HG02938 (cell line): Measurements from ENCODE around the gene ZNF516.

Source experiments
- ATAC-seq: cut with Tn5 transposase; IDR thresholded peaks from one replicate; pipeline ENCODE4 v1.9.1; 2021; ENCODE audit warnings: mild to moderate bottlenecking, moderate library complexity; ENCODE audit not compliant: unreplicated experiment

ZNF516 gene

DNA sequence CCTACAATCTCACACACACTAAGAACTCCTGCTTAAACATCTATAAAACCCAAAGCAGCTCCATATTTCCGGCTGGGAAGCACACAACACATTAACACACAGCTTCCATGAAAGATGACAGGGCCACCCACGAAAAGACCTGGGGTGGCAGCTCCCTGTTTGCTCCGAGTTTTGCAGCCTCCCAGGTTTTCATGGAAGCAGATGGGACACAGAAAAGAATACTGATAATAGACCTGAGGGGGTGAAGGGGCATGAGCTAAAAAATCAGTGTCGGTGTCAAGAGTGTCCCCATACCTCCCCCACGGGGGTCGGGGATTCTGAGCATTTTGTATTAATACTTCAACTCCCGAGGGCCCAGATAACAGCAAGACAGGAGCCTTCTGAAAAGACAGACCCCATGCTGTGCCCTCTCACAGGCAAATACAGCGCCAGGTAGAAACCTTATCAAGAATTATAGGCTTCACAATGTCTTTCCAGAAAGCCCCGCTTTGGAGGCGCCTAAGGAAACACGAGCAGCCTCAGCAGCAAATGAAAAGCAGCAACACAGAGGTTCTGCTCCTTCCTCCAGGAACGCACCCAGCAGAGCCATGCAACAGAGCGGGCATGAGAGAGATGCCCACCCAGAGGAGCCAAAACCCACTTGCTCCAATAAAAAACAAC, 50.5 kb downstream of the ZNF516 start:
- no peak for ATAC-seq

DNA sequence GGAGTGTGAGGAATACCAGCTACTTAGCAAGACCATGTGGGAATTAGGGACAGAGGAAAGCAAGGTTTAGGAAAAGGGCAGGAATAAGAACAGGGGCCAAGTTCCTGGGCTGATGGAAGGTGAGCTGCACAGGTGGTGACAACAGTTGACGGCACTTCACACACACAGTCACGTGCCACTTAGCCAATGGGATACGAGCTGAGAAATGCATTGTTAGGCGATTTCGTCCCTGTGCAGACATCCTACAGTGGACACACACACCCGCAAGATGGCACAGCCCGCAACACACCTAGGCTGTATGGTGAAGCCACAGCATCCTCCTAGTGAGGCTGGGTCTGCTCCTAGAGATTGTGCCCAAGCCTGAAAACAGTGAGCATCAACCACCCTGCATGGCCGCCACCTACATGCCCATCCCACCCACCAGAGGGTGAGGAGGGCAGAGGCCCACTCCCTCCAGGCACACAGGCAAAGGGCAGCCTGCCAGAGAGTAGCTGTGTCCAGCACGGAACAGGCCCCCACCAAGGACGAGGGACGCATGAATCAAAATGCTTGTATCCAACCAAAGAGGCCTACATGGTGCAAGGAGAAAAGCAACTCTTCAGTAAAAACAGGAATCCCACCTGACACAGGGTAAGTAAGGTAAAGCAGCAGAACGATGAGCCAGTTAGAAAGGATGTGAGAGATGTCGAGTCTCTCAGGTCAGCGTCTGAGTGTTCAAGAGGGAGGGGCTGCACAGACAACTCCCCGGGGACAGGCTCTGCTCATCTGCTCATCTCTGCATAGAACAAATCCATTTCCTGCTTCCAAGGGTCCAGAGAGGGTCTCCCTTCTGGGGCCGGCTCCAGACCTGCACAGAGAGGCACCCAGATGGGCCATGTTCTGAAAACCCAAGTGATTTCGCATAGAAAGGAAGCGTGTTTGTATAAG, 51.3 kb downstream of the ZNF516 start:
- ATAC-seq: no peak

DNA sequence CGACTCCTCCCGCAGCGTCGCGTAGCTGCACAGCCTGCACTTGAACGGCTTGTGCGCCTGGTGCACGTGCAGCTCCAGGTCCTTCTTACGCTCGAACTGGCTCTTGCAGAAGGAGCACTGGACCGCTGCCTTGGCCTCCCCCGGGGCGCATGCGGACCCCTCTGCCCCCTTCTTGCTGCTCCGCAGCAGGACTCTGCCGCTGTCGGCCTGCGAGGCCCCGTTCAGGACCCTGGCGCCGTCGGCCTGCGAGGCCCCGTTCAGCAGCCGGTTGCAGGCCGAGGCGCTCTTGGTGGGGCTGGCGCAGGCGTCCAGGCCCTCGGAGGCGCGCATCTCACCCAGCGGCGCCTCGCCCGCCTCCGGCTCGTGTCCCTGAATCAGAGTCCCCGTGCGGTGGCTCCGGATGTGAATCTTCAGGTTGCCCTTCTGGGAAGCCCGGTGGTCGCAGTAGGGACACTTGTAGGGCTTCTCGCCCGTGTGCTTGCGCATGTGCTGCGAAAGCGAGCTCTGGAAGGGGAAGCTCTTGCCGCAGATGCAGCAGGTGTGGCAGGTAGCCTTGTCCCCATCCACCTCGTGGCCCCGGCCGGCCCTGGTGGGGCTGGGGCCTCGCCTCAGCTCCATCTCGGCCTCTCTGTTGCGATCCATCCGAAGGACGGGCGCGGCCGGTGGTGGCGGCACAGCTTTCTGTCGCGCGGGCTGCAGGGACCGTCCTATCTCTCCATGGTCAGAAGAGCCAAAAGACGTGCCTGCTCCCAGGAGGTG, 52.5 kb downstream of the ZNF516 start:
- ATAC-seq: no peak

DNA sequence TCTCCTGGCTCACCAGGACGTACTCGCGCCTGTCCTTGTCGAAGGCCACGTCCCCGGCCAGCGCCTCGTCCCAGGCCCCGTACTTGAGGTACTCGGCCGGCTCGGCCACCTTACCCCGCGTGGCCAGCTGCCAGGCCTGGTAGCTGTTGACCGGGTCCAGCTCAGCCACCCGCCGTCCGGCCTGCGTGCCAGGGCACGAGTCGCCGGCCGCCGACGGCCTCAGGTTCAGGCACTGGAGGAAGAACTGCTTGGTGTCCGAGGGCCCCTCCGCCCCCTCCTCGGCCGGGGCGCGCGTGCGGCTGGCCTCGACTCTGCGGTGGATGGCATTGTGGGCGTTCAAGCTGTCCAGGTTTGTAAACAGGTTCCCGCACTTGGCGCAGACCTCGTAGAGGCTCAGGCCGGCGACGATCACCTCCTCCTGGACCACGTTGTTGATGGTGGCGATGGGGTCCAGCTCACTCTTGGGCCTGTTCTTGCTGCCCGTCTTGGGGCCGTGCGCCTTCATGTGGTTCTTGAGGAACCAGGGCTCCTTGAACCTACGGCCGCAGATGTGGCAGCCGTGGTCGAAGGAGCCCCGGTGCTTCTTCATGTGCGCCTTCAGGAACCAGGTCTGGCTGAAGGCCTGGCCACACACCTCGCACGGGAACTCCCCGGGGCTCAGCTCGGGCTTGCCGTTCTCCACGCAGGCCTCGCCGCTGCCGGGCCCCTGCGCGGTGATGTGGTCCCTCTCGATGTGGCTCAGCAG, 53.2 kb downstream of the ZNF516 start:
- no peak for ATAC-seq

DNA sequence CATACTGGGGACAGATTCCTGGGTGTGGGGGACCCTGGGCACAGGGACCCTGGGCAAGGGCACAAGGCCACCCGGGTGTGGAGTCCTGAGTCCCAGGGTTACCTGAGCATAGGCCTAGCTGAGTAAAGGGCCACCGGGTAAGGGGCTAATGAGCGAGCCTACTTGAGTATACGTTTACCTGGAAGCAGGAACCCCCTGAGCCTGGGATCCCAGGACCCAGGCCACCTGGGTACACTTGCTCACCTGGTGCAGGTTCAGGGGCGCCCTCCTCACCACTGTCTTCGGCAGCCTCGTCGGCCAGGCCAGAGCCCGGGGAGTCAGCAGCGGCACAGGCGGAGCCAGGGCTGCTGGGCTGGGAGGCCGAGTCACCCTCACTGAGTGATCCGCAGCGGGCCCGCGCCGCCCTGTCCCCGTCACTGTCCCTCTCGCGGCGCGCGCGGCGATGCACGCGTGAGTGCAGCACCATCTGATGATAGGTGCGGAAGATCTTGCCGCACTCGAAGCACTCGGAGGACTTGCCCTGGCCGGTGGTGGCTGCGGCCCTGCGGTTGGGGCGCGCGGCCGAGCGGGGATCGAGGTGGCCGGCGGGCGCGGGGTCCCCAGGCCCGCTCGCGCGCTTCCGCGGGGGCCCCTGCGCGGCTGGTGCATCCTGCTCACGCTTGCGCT, 53.9 kb downstream of the ZNF516 start:
- ATAC-seq: no peak

DNA sequence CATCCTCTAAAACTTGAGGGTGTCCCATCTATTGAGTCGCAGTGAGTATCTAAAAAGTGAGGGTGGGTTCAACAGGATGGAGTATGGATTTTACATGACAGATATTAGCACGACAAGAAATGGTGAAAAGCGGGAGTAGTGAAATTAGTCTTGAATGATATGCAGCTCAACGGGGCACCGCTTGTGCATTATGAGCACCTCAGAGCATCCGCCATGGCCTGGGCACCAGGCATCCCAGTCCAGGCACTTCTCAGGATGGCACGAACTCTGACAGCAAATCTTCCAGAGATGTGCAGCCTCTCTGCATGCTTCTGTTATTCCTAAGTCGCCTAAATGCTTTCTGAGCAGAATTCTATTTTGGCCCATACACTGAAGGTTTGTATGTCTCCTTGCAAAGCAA, 57.1 kb downstream of the ZNF516 start:
- no peak for ATAC-seq

DNA sequence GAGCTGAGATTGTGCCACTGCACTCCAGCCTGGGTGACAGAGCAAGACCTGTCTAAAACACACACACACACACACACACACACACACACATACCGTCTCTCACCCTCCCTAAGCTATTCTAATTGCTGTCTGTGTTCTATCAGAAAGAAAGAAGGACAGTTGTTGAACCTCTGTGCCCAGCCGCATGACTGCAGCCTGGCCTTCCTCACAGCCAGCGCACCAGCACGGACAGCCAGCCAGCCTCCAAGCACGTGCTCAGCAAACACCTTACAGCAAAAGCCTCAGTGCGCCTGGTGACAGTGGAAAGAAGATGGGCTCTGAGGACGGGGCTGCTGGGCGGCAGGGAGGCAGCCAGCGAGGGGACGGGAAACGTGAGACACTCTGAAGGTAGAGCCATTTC, 58.0 kb downstream of the ZNF516 start:
- ATAC-seq: no peak

DNA sequence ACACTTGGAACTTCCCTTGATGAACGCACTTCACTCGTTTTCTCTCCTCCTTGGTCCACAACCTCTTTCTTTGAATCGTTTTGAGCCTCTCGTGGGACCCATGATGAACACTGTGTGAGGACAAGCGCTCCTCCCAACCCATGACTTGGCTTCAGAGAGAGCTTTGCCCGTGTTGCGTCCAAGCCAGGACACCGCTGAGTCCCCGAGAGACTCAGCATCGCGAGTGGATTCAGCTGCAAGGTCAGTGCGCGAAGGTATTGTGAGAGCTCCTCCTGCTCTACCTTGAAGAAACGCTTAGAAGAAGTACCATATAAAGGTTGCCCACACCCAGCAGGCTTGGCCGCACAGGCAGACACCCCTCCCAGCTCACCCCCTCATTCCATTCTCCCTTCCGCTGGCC, 58.7 kb downstream of the ZNF516 start:
- no peak for ATAC-seq

DNA sequence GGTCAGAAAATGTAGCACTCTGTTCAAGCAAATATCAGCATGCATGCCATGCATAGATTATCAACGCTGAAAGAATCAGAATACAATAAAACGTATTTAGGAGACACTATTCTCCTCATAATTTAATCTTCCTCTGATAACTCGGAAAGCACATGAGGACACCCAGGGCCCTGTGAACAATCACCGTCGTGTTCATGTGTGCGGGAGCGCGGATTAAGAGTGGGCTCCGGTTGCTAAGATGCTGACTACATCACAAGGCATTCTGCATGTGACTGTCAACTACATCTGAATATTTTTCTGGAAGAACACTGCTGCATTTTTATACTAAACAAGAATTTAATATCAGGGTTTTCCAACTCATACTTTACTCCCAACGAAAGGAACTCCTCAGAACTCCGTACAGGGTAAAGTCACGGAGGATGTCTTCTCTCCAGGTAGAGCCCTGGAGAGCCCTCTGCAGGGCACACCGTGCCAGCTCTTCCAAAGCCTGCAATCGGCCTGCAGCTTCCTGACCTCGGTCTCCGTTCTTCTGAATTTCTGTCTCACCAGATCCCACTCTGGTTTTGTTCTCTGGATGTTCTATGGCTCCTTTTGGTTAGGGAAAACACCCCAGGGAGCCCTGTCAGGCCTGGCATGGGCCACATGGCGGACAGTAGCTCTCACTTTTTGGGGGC, 59.6 kb downstream of the ZNF516 start:
- ATAC-seq: no peak

DNA sequence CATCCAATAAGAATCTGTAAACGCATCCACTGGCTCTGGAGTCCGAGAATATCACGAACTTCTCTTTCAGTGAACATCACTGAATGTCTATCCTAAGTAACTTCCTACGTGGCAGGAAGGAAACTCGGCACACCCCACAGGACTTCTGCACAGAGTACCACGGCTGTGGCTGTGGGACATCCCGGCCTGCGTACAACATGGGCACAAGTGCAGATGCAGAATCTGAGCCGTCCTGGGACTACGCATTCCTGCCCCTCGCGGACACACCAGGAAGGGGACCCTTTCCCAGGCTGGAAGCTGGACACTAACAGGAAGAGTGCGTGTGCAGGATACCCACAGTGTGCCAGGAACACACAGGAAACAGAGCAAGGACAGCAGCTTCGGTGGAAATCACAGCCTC, 60.6 kb downstream of the ZNF516 start:
- ATAC-seq: no peak

DNA sequence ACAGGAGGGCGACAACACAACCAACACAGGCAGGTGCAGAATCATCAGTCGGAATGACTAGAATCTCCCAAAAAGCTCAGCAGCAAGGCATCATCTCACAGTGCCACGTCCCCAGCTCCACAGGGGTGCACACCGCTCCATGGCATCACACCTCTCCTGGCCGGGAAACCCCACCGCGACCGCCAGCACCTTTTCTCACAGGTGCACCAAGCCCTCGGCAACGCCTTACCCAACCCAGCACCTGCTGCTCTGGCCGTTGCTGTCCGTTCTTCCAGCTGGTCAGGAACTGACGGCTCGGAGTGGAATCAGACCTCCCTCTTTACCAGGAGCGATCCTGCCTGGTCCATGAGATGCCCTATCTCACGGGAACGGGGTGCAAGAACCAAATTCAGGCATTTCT, 61.3 kb downstream of the ZNF516 start:
- ATAC-seq: no peak

DNA sequence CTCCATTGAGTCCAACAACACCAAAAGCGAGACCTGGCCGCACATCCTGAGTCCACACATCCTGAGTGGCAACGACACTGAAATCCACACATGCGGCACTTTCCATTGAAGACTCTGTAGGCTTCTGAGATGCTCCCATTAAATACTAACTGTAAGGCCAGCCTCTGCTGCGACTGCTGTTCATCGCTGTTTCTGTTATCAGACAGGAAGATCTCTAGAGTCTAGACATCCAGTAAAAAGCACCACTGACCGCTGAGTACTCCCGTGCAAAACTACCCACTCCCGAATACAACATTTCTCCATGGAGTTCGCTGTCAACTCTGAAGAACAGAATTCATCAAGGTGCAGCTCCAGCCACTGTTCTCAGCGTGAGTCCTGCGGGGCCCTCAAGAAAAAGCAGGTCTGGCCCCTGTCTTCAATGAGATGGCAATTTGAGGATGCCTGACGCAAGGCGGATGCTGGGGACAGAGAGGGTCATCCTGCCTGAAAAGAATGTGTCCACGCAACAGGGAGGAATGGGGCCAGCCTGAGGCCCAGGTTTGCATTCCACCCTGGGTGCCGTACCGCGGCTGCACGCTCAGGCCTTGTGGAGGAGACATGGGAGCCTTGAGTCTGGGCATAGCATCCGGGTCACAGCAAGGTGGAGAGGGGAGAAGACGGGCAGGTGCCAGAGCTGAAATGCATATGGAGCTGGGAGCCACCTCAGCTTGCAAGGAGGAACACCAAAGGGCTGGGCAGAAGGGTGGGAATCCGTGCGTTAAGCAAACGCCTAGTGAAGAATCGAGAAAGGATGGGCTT, 61.9 kb downstream of the ZNF516 start:
- ATAC-seq: no peak

DNA sequence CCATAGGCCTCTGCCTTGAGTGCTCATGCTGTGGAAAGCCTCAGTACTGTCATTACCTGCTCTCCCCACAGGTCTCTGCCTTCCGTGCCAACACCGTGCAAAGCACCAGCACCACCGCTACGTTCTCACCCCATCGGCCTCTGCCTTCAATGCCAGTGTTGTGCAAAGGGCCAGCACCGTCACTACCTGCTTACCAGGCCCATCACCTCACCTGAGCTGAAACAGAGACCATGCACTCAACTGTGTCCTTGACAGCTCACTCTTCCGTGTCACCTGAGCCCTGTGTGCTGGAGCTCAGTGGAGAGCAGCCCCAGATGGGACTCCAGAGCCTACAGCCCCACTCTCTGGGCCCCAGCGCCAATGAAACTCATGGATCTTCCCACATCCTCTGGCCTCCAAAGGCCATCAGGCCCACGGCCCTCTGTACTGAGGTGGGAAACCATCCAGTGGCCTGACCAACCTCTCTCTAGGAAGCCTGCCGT, 62.7 kb downstream of the ZNF516 start:
- no peak for ATAC-seq

DNA sequence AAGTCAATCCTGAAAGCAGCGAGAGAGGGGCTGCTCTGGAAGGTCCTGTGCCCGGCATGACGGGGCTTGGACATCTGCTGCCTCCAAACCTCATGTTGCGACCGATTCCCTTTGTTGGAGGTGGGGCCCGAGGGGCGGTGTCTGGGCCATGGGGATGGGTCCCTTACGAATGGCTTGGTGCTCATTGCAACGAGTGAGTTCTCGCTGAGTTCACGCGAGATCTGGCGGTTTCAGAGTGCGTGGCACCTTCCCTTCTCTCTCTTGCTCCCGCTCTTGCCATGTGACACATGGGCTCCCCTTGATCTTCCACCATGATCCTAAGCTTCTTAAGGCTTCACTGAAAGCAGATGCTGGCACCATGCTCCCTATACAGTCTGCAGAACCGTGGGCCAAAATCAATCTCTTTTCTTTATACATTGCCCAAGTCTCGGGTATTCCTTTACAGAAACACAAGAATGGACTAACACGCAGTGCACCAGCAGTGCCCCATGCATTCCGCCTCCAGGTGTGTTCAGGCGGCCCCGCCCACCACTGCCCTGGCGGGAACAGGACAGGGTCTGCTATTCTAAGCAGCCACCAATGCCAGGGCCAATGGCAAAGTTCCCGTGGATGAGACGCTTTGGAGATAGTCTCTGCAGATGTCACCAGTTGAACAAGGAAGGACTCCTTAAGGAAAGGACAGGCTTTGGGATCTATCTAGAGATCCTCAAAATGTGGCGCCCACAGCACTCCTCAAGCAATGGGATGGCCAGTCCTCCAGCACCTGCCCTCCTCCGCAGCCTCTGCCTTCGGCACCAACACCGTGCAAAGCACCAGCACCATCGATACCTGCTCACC, 63.4 kb downstream of the ZNF516 start:
- ATAC-seq: no peak

DNA sequence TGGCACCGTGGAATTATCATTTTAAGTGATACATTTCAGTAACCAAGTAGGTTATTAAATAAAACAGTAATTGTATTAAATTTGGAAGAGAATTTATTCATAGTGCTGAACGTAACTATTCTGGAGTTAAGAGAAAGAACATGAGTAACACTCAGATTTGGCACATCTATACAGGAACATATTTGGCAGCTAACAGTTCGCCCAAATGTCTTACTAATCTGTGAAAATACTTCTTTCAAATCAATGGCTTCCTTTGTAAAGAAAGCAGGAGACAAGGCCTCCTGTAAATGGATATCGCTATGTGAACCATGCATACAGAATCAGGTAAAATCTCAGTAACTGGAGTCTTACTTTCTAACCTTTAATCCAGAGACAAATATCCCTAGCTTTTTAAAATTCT, 64.4 kb downstream of the ZNF516 start:
- ATAC-seq: no peak

DNA sequence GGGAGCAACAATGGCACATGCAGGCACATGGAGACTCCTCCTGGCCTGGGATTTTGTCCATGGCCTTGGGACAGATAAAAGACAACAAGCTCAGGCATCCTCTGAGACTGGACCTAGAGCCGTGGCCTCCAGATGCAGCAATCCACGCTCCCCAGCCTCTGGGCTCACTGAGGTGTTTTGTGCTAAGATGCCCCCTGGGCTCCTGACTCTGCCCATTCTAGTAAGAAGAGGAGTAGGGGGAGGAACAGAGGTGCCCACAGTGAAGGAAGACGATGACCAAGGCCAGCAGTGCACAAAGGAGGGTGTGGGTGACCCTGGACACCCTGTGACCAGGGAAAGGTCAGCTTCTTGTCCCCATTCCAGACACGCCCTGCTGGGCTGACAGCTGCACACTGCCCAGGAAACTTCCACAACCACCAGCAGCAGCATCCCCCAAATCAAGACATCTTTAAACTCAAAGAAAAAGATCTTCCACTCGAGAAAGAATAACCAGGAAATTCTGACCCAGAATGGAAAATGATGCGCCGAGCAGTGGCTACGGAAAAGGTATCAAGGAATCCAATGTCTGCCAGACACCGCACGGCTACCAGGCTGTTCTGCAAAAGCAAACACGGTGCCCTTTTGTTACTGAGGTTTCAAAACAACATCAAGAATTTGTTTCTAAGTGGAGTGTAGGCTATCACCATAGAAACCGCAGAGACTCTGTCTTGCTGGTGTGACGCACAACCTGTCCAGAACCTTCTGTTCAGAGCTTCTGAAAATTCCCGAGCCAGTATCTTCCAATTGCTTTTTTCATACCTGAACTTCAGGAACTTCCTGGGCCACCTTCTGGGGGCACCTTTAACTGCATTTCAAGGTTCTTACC, 65.5 kb downstream of the ZNF516 start:
- ATAC-seq: no peak
